CD4-positive, alpha-beta T cell (primary cell): ENCODE data around the gene KHSRP. TPM values are rescaled to one million over a fixed set of nuclear protein-coding genes. Genes with fewer than 3 reads are reported as not detected.
"Not testable (repeated sequence)": the region's sequence is repeated elsewhere in the genome, so short reads cannot be mapped to it uniquely, and the experiment has no call there.

Source experiments
- ATAC-seq: fragments of 200-7000 bp; cut with Tn5 transposase; one replicate; pipeline ENCODE4 v1.10.0; 2022; ENCODE audit warnings: mild to moderate bottlenecking; ENCODE audit not compliant: poor library complexity
- CTCF ChIA-PET: fragments of 350-600 bp; sonication (Branson Sonifier 250); formaldehyde crosslinking; loops from one replicate; lab custom pipeline; 2021; ENCODE audit warnings: antibody characterized with exemption, inconsistent platforms; lab: Charles Lee
- POLR2A ChIA-PET: fragments of 350-600 bp; sonication (Branson Sonifier 250); formaldehyde crosslinking; loops from one replicate; lab custom pipeline; 2021; ENCODE audit warnings: antibody characterized with exemption, inconsistent platforms; lab: Charles Lee
- DNase-seq, 14 experiments: peaks; one replicate each; pipeline ENCODE4 v3.0.0-alpha.2; 2013 to 2020; ENCODE audit warnings: mixed read lengths in 2 of 14
- H3K27ac ChIP-seq, 2 donors: one replicate each; pipeline versions ENCODE4 v1.5.1 to v1.7.0; 2013; ENCODE audit warnings: low read length in 2 of 2, low read depth in 1 of 2, mild to moderate bottlenecking in 1 of 2
- H3K27me3 ChIP-seq, 2 experiments: 1 replicate in 1 of 2; 2 replicates in 1 of 2; pipeline versions ENCODE4 v1.6.1 to v1.7.0; 2013; ENCODE audit warnings: low read length in 2 of 2, control low read depth in 1 of 2, mild to moderate bottlenecking in 1 of 2, moderate library complexity in 1 of 2; ENCODE audit not compliant: insufficient read depth in 2 of 2, control insufficient read depth in 1 of 2
- H3K36me3 ChIP-seq: one replicate; pipeline ENCODE4 v1.6.1; 2013; ENCODE audit warnings: low read length, control low read depth; ENCODE audit not compliant: insufficient read depth
- H3K4me1 ChIP-seq: one replicate; pipeline ENCODE4 v1.6.1; 2013; ENCODE audit warnings: low read length, control low read depth; ENCODE audit not compliant: insufficient read depth
- H3K4me3 ChIP-seq: one replicate; pipeline ENCODE4 v1.5.1; 2013; ENCODE audit warnings: mild to moderate bottlenecking, low read length, moderate library complexity
- H3K9me3 ChIP-seq, 2 experiments: 1 replicate in 1 of 2; 2 replicates in 1 of 2; pipeline versions ENCODE4 v1.6.1 to v1.7.0; 2013; ENCODE audit warnings: low read length in 2 of 2, mild to moderate bottlenecking in 2 of 2, control low read depth in 1 of 2, moderate library complexity in 1 of 2; ENCODE audit not compliant: control insufficient read depth in 1 of 2, insufficient read depth in 1 of 2
- H3K27ac Mint-ChIP-seq: one replicate; pipeline ENCODE4 v1.8.0; 2020; ENCODE audit warnings: mixed read lengths
- H3K27me3 Mint-ChIP-seq: one replicate; pipeline ENCODE4 v1.8.0; 2021; ENCODE audit warnings: mixed read lengths
- H3K36me3 Mint-ChIP-seq: one replicate; pipeline ENCODE4 v1.8.0; 2021; ENCODE audit warnings: low read depth, mixed read lengths
- H3K4me1 Mint-ChIP-seq: one replicate; pipeline ENCODE4 v1.8.0; 2021; ENCODE audit warnings: low read depth, mixed read lengths
- H3K4me3 Mint-ChIP-seq: one replicate; pipeline ENCODE4 v1.8.0; 2020; ENCODE audit warnings: mild to moderate bottlenecking, mixed read lengths
- H3K9me3 Mint-ChIP-seq: one replicate; pipeline ENCODE4 v1.8.0; 2020; ENCODE audit warnings: mixed read lengths
- CTCF ChIP-seq: fragments of 200-600 bp; IDR thresholded peaks from one replicate; pipeline ENCODE4 v1.8.0; 2022; ENCODE audit warnings: antibody characterized with exemption, mild to moderate bottlenecking
- intact Hi-C, 2 experiments: fragments of 100-400 bp; cut with DNase I in 1 of 2; cut with micrococcal nuclease in 1 of 2; formaldehyde crosslinking; loops; one replicate each; pipeline versions ENCODE4 v1.15.1 to v1.9.0; 2023 to 2025; cut with DNase I, micrococcal nuclease
- total RNA-seq, 174 experiments: library from RNA in 2 of 174; stranded (reverse) in 2 of 174; gene quantifications; one replicate each; pipeline ENCODE4 v1.2.3 and lab custom pipeline; 2021 to 2026

KHSRP gene
- total RNA-seq, 2 experiments from 2014 or later: 128 to 143 TPM

GRCh38 chr19:6429419-6430221 is 5.0 kb upstream of the KHSRP start:
- Mint-ChIP-seq H3K4me3 (no peak overlapping the region), H3K27ac (no peak overlapping the region), H3K4me1 (peaks cover 18% of the 10 kb centered on the region), H3K36me3 (no peaks in the 10 kb centered on the region), H3K27me3 (no peaks in the 10 kb centered on the region), H3K9me3 (no peaks in the 10 kb centered on the region)
- Histone ChIP-seq H3K27ac (no peak overlapping the region), H3K27me3 (no peaks in the 10 kb centered on the region), H3K9me3 (peaks cover 0 to 6% of the 10 kb centered on the region in 2 experiments), H3K36me3 (no peaks in the 10 kb centered on the region), H3K4me3 (no peak overlapping the region), H3K4me1 (peaks cover 20% of the 10 kb centered on the region)
- peak in 1 of 14 experiments; percentile 21 for DNase-seq
- POLR2A ChIA-PET: interaction anchor here (1.0 kb wide), 1 partner anchor 68 kb away, joined by 4 read pairs; the partner anchor contains the start of gene CLPP
- CTCF ChIA-PET: no interaction called here
- TF ChIP-seq CTCF: no peak
- intact Hi-C loops: no loop called here
- ATAC-seq: no peak

- H3K27ac ChIP-seq, H3K36me3 Mint-ChIP-seq, H3K27me3 Mint-ChIP-seq, intact Hi-C loops, H3K27me3 ChIP-seq, CTCF ChIA-PET, H3K9me3 ChIP-seq, H3K4me3 ChIP-seq, DNase-seq, H3K27ac Mint-ChIP-seq, H3K9me3 Mint-ChIP-seq, H3K4me3 Mint-ChIP-seq, ATAC-seq, H3K36me3 ChIP-seq: not testable (repeated sequence)
- peaks cover 22% of the 10 kb centered on the region for H3K4me1 ChIP-seq
- peaks cover 19% of the 10 kb centered on the region for H3K4me1 Mint-ChIP-seq
- POLR2A ChIA-PET: interaction anchor here (1.0 kb wide), 1 partner anchor 68 kb away, joined by 4 read pairs; the partner anchor contains the start of gene CLPP
Observed at GRCh38 chr19:6428692-6429418, 4.2 kb upstream of the KHSRP start.

- Histone ChIP-seq H3K9me3 (peaks cover 0 to 6% of the 10 kb centered on the region in 2 experiments), H3K4me1 (peaks cover 39% of the 10 kb centered on the region), H3K36me3 (peaks cover 3% of the 10 kb centered on the region), H3K27ac (no peak overlapping the region), H3K27me3 (no peaks in the 10 kb centered on the region), H3K4me3 (no peak overlapping the region)
- no peaks in the 10 kb centered on the region for H3K9me3 Mint-ChIP-seq
- intact Hi-C loops: no loop called here
- ChIA-PET CTCF (no interaction called here), POLR2A (interaction anchor here (3.3 kb wide), 1 partner anchor 66 kb away, joined by 53 read pairs; the partner anchor contains the start of gene CLPP)
- TF ChIP-seq CTCF: no peak
- H3K36me3 Mint-ChIP-seq: peaks cover 14% of the 10 kb centered on the region
- peaks cover 36% of the 10 kb centered on the region for H3K4me1 Mint-ChIP-seq
- ATAC-seq (no peak), DNase-seq (peak in 1 of 14 experiments; percentile 36)
- no peak overlapping the region for H3K27ac Mint-ChIP-seq
- no peaks in the 10 kb centered on the region for H3K27me3 Mint-ChIP-seq
- H3K4me3 Mint-ChIP-seq: no peak overlapping the region
Observed at GRCh38 chr19:6427131-6427530, 2.5 kb upstream of the KHSRP start.
